Hematopoietic multipotent progenitor cell treated with erythropoietin and hydrocortisone succinate and interleukin-3 and kit ligand, for 6 days (in vitro differentiated cells): ENCODE data around the gene LPCAT4.
"Not testable (repeated sequence)": the region's sequence is repeated elsewhere in the genome, so short reads cannot be mapped to it uniquely, and the experiment has no call there.

Experiments
- DNase-seq: peaks from one replicate; pipeline ENCODE4 v3.0.0-alpha.2; 2015

LPCAT4 gene

GRCh38 chr15:34367101-34368081, at the start of gene LPCAT4:
Gene LPCAT4, minus strand, starts transcription at chr15:34367196. Its CDS starts 96 bp downstream, at chr15:34367100.
- DNase-seq: peak; percentile 95

GRCh38 chr15:34409511-34409910, 42.5 kb upstream of the LPCAT4 start:
- not testable (repeated sequence) for DNase-seq

- DNase-seq: not testable (repeated sequence)
Measured at GRCh38 chr15:34408973-34409372, 42.0 kb upstream of the LPCAT4 start.

GRCh38 chr15:34403899-34404298, 36.9 kb upstream of the LPCAT4 start:
- DNase-seq: not testable (repeated sequence)

- not testable (repeated sequence) for DNase-seq
Measured at GRCh38 chr15:34403160-34403598, 36.2 kb upstream of the LPCAT4 start.

GRCh38 chr15:34397637-34398259, 30.8 kb upstream of the LPCAT4 start:
- not testable (repeated sequence) for DNase-seq

GRCh38 chr15:34392981-34393380, 26.0 kb upstream of the LPCAT4 start:
- not testable (repeated sequence) for DNase-seq

- not testable (repeated sequence) for DNase-seq
Measured at GRCh38 chr15:34389594-34390086, 22.6 kb upstream of the LPCAT4 start.

GRCh38 chr15:34381829-34382521, 15.0 kb upstream of the LPCAT4 start:
- DNase-seq: not testable (repeated sequence)

- not testable (repeated sequence) for DNase-seq
Measured at GRCh38 chr15:34380491-34380890, 13.5 kb upstream of the LPCAT4 start.

- no peak for DNase-seq
Measured at GRCh38 chr15:34376856-34377255, 9.9 kb upstream of the LPCAT4 start.

- not testable (repeated sequence) for DNase-seq
Measured at GRCh38 chr15:34375541-34375940, 8.5 kb upstream of the LPCAT4 start.

- DNase-seq: no peak
Measured at GRCh38 chr15:34374816-34375215, 7.8 kb upstream of the LPCAT4 start.

- no peak for DNase-seq
Measured at GRCh38 chr15:34373951-34374350, 7.0 kb upstream of the LPCAT4 start.

- no peak for DNase-seq
Measured at GRCh38 chr15:34370643-34371042, 3.6 kb upstream of the LPCAT4 start.

- DNase-seq: no peak
Measured at GRCh38 chr15:34370129-34370528, 3.1 kb upstream of the LPCAT4 start.

GRCh38 chr15:34366271-34367065, 528 bp downstream of the LPCAT4 start:
- peak; percentile 82 for DNase-seq

GRCh38 chr15:34365836-34366235, 1.2 kb downstream of the LPCAT4 start:
- DNase-seq: no peak

- DNase-seq: no peak
Measured at GRCh38 chr15:34365091-34365825, 1.7 kb downstream of the LPCAT4 start.

- DNase-seq: no peak
Measured at GRCh38 chr15:34364041-34364440, 3.0 kb downstream of the LPCAT4 start.

- no peak for DNase-seq
Measured at GRCh38 chr15:34362047-34362773, 4.8 kb downstream of the LPCAT4 start.
